IMR-90 (cell line): ENCODE measurements around the gene MGRN1. TPM values are rescaled to one million over a fixed set of nuclear protein-coding genes. Genes with fewer than 3 reads are reported as not detected.

Experiments used
- ATAC-seq: fragments of 200-7000 bp; cut with Tn5 transposase; 2 replicates; pipeline ENCODE4 v1.9.1; 2020; ENCODE audit warnings: low read depth, mild to moderate bottlenecking, moderate library complexity
- BruUV-seq: library from RNA; stranded (reverse); fragments of 400-500 nt; replicated peaks from 2 replicates; lab custom pipeline; 2021; lab: Mats Ljungman, UMichigan
- CTCF ChIA-PET: fragments of 300-600 bp; formaldehyde crosslinking; extraction: SDS; loops from one replicate; lab custom pipeline; 2021; ENCODE audit warnings: antibody characterized with exemption; lab: Yijun Ruan, JAX
- POLR2A ChIA-PET: fragments of 300-600 bp; sonication (Branson Sonifier 250); formaldehyde crosslinking; loops from one replicate; lab custom pipeline; 2022; ENCODE audit warnings: antibody characterized with exemption; ENCODE audit not compliant: unreplicated experiment; lab: Charles Lee
- DNase-seq: peaks from one replicate; pipeline ENCODE4 v3.0.0; 2013
- H2AFZ ChIP-seq: replicated peaks from 2 replicates; pipeline ENCODE3; 2013; ENCODE audit warnings: low read length, mild to moderate bottlenecking; ENCODE audit not compliant: poor library complexity
- H2AK5ac ChIP-seq: 2 replicates; pipeline ENCODE4 v1.6.1; 2013; ENCODE audit warnings: low read depth, low read length, inconsistent platforms
- H2AK9ac ChIP-seq: replicated peaks from 2 replicates; pipeline ENCODE3; 2013; ENCODE audit warnings: mild to moderate bottlenecking, low read depth, low read length, moderate library complexity; ENCODE audit not compliant: poor library complexity
- H2BK120ac ChIP-seq: 2 replicates; pipeline ENCODE4 v1.6.1; 2013; ENCODE audit warnings: low read depth, low read length, inconsistent platforms
- H2BK15ac ChIP-seq: 3 replicates; pipeline ENCODE4 v1.6.1; 2013; ENCODE audit warnings: low read depth, low read length, inconsistent platforms
- H2BK20ac ChIP-seq: 2 replicates; pipeline ENCODE4 v1.6.1; 2013; ENCODE audit warnings: low read depth, mild to moderate bottlenecking, inconsistent platforms, low read length, moderate library complexity
- H2BK5ac ChIP-seq: 2 replicates; pipeline ENCODE4 v1.6.1; 2013; ENCODE audit warnings: mild to moderate bottlenecking, low read depth, low read length, inconsistent platforms; ENCODE audit not compliant: poor library complexity, severe bottlenecking
- H3K14ac ChIP-seq: replicated peaks from 2 replicates; pipeline ENCODE4 v1.6.1; 2013; ENCODE audit warnings: low read depth, low read length, inconsistent platforms
- H3K18ac ChIP-seq: 2 replicates; pipeline ENCODE4 v1.6.1; 2013; ENCODE audit warnings: low read depth, low read length, control low read depth
- H3K23ac ChIP-seq: 2 replicates; pipeline ENCODE4 v1.6.1; 2013; ENCODE audit warnings: low read depth, low read length, inconsistent platforms
- H3K27ac ChIP-seq: 2 replicates; pipeline ENCODE4 v1.5.1; 2013; ENCODE audit warnings: mild to moderate bottlenecking, control low read depth, low read length; ENCODE audit not compliant: insufficient read depth
- H3K27me3 ChIP-seq: 2 replicates; pipeline ENCODE4 v1.6.1; 2013; ENCODE audit warnings: low read length; ENCODE audit not compliant: control insufficient read depth, insufficient read depth
- H3K36me3 ChIP-seq: 2 replicates; pipeline ENCODE4 v1.6.1; 2013; ENCODE audit warnings: low read length, mixed read lengths; ENCODE audit not compliant: control insufficient read depth, insufficient read depth
- H3K4ac ChIP-seq: 2 replicates; pipeline ENCODE4 v1.6.1; 2013; ENCODE audit warnings: low read depth, low read length, inconsistent platforms
- H3K4me1 ChIP-seq: 2 replicates; pipeline ENCODE4 v1.6.1; 2013; ENCODE audit warnings: low read length, mixed read lengths; ENCODE audit not compliant: control insufficient read depth, insufficient read depth
- H3K4me2 ChIP-seq: 2 replicates; pipeline ENCODE4 v1.6.1; 2013; ENCODE audit warnings: low read depth, mild to moderate bottlenecking, control low read depth, low read length, moderate library complexity
- H3K4me3 ChIP-seq: 2 replicates; pipeline ENCODE4 v1.5.1; 2013; ENCODE audit warnings: low read depth, mild to moderate bottlenecking, control low read depth, low read length, moderate library complexity; ENCODE audit not compliant: insufficient read depth
- H3K56ac ChIP-seq: 2 replicates; pipeline ENCODE4 v1.6.1; 2013; ENCODE audit warnings: low read length, inconsistent platforms; ENCODE audit not compliant: insufficient read depth; ENCODE audit errors: extremely low read depth
- H3K79me1 ChIP-seq, 2 experiments: 2 replicates each; pipeline ENCODE4 v1.6.1; 2013; ENCODE audit warnings: low read length in 2 of 2, inconsistent platforms in 1 of 2, low read depth in 1 of 2
- H3K9ac ChIP-seq: 2 replicates; pipeline ENCODE4 v1.6.1; 2013; ENCODE audit warnings: low read depth, low read length, control low read depth
- H3K9me1 ChIP-seq: 2 replicates; pipeline ENCODE4 v1.6.1; 2013; ENCODE audit warnings: low read length, inconsistent platforms; ENCODE audit not compliant: insufficient read depth
- H3K9me3 ChIP-seq: 2 replicates; pipeline ENCODE4 v1.6.1; 2013; ENCODE audit warnings: low read length; ENCODE audit not compliant: control insufficient read depth, insufficient read depth
- H4K20me1 ChIP-seq: 2 replicates; pipeline ENCODE4 v1.6.1; 2013; ENCODE audit warnings: low read length, inconsistent platforms; ENCODE audit not compliant: insufficient read depth
- H4K5ac ChIP-seq: 2 replicates; pipeline ENCODE4 v1.6.1; 2013; ENCODE audit warnings: mild to moderate bottlenecking, low read depth, low read length, control low read depth
- H4K8ac ChIP-seq, 2 experiments: 2 replicates each; pipeline ENCODE4 v1.6.1; 2013; ENCODE audit warnings: low read depth in 2 of 2, low read length in 2 of 2, control low read depth in 1 of 2, inconsistent platforms in 1 of 2
- H4K91ac ChIP-seq: 2 replicates; pipeline ENCODE4 v1.6.1; 2013; ENCODE audit warnings: low read depth, low read length, inconsistent platforms; ENCODE audit not compliant: insufficient read depth
- CEBPB ChIP-seq: IDR thresholded peaks from 2 replicates; pipeline ENCODE4 v1.6.1; 2012; ENCODE audit warnings: low read depth, low read length, improper control_type of control experiment
- WGBS, 2 experiments: methylation state at CpG; one replicate each; pipeline versions ENCODE4 v1.1.5 to v1.1.7; 2013; ENCODE audit warnings: missing lambda C conversion rate in 2 of 2; ENCODE audit not compliant: insufficient read length in 1 of 2; ENCODE audit errors: extremely low coverage in 2 of 2; 5-methylcytosine and 5-hydroxymethylcytosine counted together
- dilution Hi-C: fragments of 300-500 bp; cut with HindIII; formaldehyde crosslinking; loops from one replicate; pipeline ENCODE4 v1.14.3; 2018; ENCODE audit warnings: low sequenced_read_pairs; ENCODE audit not compliant: unreplicated experiment
- in situ Hi-C: fragments of 300-500 bp; cut with MboI; formaldehyde crosslinking; loops from 3 replicates; pipeline ENCODE4 v1.14.3; 2019; ENCODE audit warnings: low sequenced_read_pairs, inconsistent platforms, mixed read lengths
- intact Hi-C: fragments of 100-400 bp; cut with micrococcal nuclease; formaldehyde crosslinking; loops from 2 replicates; pipeline ENCODE4 v1.10.0; 2022
- polyA plus RNA-seq, 3 experiments: library from polyadenylated mRNA; depleted of rRNA; stranded (reverse); fragments of >200 nt; gene quantifications; 2 replicates each; pipeline ENCODE4 v1.2.3, GENCODE V29; 2012; ENCODE audit warnings: low replicate concordance in 1 of 3
- total RNA-seq: library from RNA; depleted of rRNA; stranded (reverse); fragments of >200 nt; gene quantifications from 2 replicates; pipeline ENCODE4 v1.2.3, GENCODE V29; 2012

The MGRN1 gene
- total and polyA plus RNA-seq, 2 of the 4 experiments (the other 2 are of a cell fraction) = 11.7 to 32.7 TPM

GRCh38 chr16:4576008-4576407, 48.6 kb upstream of the MGRN1 start:
- Histone ChIP-seq H3K9ac (no peak overlapping the region), H3K4me2 (no peak overlapping the region), H3K36me3 (no peaks in the 10 kb centered on the region), H3K79me1 (no peaks in the 10 kb centered on the region), H3K4ac (no peak overlapping the region), H4K20me1 (no peaks in the 10 kb centered on the region), H3K27ac (no peak overlapping the region), H3K9me3 (no peaks in the 10 kb centered on the region), H4K5ac (no peak overlapping the region), H2BK5ac (no peak overlapping the region), H3K27me3 (peaks cover 5% of the 10 kb centered on the region; the same call in 1 of the 2 replicates), H2AK5ac (no peak overlapping the region), H3K56ac (no peak overlapping the region), H3K14ac (no peak overlapping the region), H2BK15ac (no peak overlapping the region), H3K23ac (no peak overlapping the region), H4K91ac (no peak overlapping the region), H3K18ac (no peak overlapping the region), H3K9me1 (no peaks in the 10 kb centered on the region), H2BK20ac (no peak overlapping the region), H2AK9ac (no peak overlapping the region), H4K8ac (no peak overlapping the region), H3K4me1 (no peaks in the 10 kb centered on the region), H2AFZ (no peak overlapping the region), H3K4me3 (no peak overlapping the region), H2BK120ac (no peak overlapping the region)
- in situ Hi-C loops = no loop called here
- ATAC-seq (no peak), DNase-seq (no peak)
- ChIA-PET POLR2A (no interaction called here), CTCF (interaction anchor here (1.1 kb wide), 1 partner anchor 27 kb away, joined by 3 read pairs; no protein-coding TSS in a partner anchor)
- BruUV-seq = no TSS peak
- intact Hi-C loops = no loop called here
- dilution Hi-C loops = no loop called here
- 100% methylated on average over 10 of the region's 15 CpGs; no CpG with 5 or more reads in 1 of the 2 experiments for WGBS, 2 experiments
- no peak for TF ChIP-seq CEBPB
